GM12878 (cell line): ENCODE measurements around the gene MEIOC. TPM values are rescaled to one million over a fixed set of nuclear protein-coding genes. Genes with fewer than 3 reads are reported as not detected.

Experiments used
- ATAC-seq: fragments of 200-7000 bp; cut with Tn5 transposase; 3 replicates; pipeline ENCODE4 v1.9.1; 2020; ENCODE audit warnings: mild to moderate bottlenecking, moderate library complexity
- BruUV-seq: library from RNA; stranded (reverse); fragments of 400-500 nt; replicated peaks from 2 replicates; lab custom pipeline; 2021; lab: Mats Ljungman, UMichigan
- CTCF ChIA-PET: fragments of 300-600 bp; sonication (Branson Sonifier 250); formaldehyde crosslinking; extraction: SDS; loops from one replicate; lab custom pipeline; 2021; ENCODE audit warnings: inconsistent platforms; lab: Yijun Ruan, JAX
- POLR2A ChIA-PET: fragments of 350-600 bp; formaldehyde crosslinking; extraction: SDS; loops from one replicate; lab custom pipeline; 2021; ENCODE audit warnings: inconsistent platforms; lab: Charles Lee
- RAD21 ChIA-PET: fragments of 300-600 bp; sonication (Branson Sonifier 250); formaldehyde crosslinking; loops from one replicate; lab custom pipeline; 2023; ENCODE audit warnings: antibody characterized with exemption; ENCODE audit not compliant: unreplicated experiment; lab: Charles Lee
- SMC1A ChIA-PET: fragments of 300-600 bp; sonication (Branson Sonifier 250); formaldehyde crosslinking; loops from one replicate; lab custom pipeline; 2023; ENCODE audit not compliant: unreplicated experiment, uncharacterized antibody; lab: Charles Lee
- DNase-seq: peaks from one replicate; pipeline ENCODE4 v3.0.0-alpha.2; 2011; ENCODE audit warnings: low read depth, low spot score
- FAIRE-seq: peaks from 3 replicates; lab custom pipeline; 2011; peaks lifted over from hg19 to GRCh38; lab: Jason Lieb, UNC
- H2AFZ ChIP-seq: 2 replicates; pipeline ENCODE4 v1.6.0; 2011; ENCODE audit warnings: low read depth, low read length, control low read depth; ENCODE audit not compliant: control insufficient read depth
- H3K27ac ChIP-seq: 2 replicates; pipeline ENCODE4 v1.5.1; 2011; ENCODE audit warnings: control low read depth; ENCODE audit not compliant: control insufficient read depth, insufficient read depth
- H3K27me3 ChIP-seq, 2 experiments: replicated peaks in 1 of 2; 2 replicates each; pipeline versions ENCODE4 v1.6.0 to v1.6.1; 2011; ENCODE audit warnings: low read length in 1 of 2; ENCODE audit not compliant: control insufficient read depth in 2 of 2, insufficient read depth in 2 of 2
- H3K36me3 ChIP-seq, 2 experiments: 2 replicates each; pipeline ENCODE4 v1.5.1; 2011; ENCODE audit warnings: low read length in 1 of 2; ENCODE audit not compliant: control insufficient read depth in 2 of 2, insufficient read depth in 2 of 2
- H3K4me1 ChIP-seq: 2 replicates; pipeline ENCODE4 v1.6.1; 2011; ENCODE audit warnings: mild to moderate bottlenecking, low read length, moderate library complexity, mixed read lengths; ENCODE audit not compliant: control insufficient read depth, insufficient read depth
- H3K4me2 ChIP-seq: 2 replicates; pipeline ENCODE4 v1.6.0; 2011; ENCODE audit warnings: control low read depth; ENCODE audit not compliant: control insufficient read depth, insufficient read depth
- H3K4me3 ChIP-seq: fragments of 200-600 bp; sonication (generic); 2 replicates; pipeline ENCODE4 v1.5.1; 2016
- H3K79me2 ChIP-seq: 2 replicates; pipeline ENCODE4 v1.6.0; 2011; ENCODE audit warnings: low read length; ENCODE audit not compliant: control insufficient read depth, insufficient read depth
- H3K9ac ChIP-seq: 2 replicates; pipeline ENCODE4 v1.8.0; 2011; ENCODE audit warnings: low read length, control low read depth, mixed read lengths; ENCODE audit not compliant: control insufficient read depth, insufficient read depth
- H3K9me3 ChIP-seq: replicated peaks from 3 replicates; pipeline ENCODE4 v1.5.1; 2011; ENCODE audit warnings: mild to moderate bottlenecking, low read length; ENCODE audit not compliant: control insufficient read depth, insufficient read depth
- H4K20me1 ChIP-seq: 2 replicates; pipeline ENCODE4 v1.6.0; 2011; ENCODE audit not compliant: control insufficient read depth, insufficient read depth
- CHD2 ChIP-seq: IDR thresholded peaks from 2 replicates; pipeline ENCODE4 v1.6.1; 2011; ENCODE audit warnings: low read depth, low read length, improper control_type of control experiment, borderline replicate concordance
- CTCF ChIP-seq, 3 experiments: IDR thresholded peaks in 2 of 3; conservative IDR thresholded peaks in 1 of 3; 2 replicates each; pipeline ENCODE4 v1.5.1; 2011; ENCODE audit warnings: low read depth in 3 of 3, low read length in 3 of 3, mild to moderate bottlenecking in 3 of 3, control low read depth in 2 of 3, moderate library complexity in 2 of 3, inconsistent platforms in 1 of 3, mixed read lengths in 1 of 3; ENCODE audit not compliant: control insufficient read depth in 2 of 3, insufficient read depth in 1 of 3; ENCODE audit errors: extremely low read depth in 1 of 3
- EGR1 ChIP-seq, 2 experiments: IDR thresholded peaks; 1 replicate in 1 of 2; 2 replicates in 1 of 2; pipeline ENCODE4 v1.6.1; 2011 to 2012; ENCODE audit warnings: low read depth in 2 of 2, low read length in 2 of 2, borderline replicate concordance in 1 of 2, mild to moderate bottlenecking in 1 of 2, moderate library complexity in 1 of 2
- ESRRA ChIP-seq: IDR thresholded peaks from 2 replicates; pipeline ENCODE4 v1.6.1; 2012; ENCODE audit warnings: mild to moderate bottlenecking, low read length, improper control_type of control experiment
- GABPA ChIP-seq: IDR thresholded peaks from 2 replicates; pipeline ENCODE4 v1.6.1; 2014; ENCODE audit warnings: antibody characterized with exemption, low read depth, mild to moderate bottlenecking, inconsistent platforms
- HCFC1 ChIP-seq: fragments of 150-350 bp; IDR thresholded peaks from 2 replicates; pipeline ENCODE4 v1.6.1; 2014; ENCODE audit warnings: low read length
- HDGF ChIP-seq: fragments of 450-650 bp; IDR thresholded peaks from 2 replicates; pipeline ENCODE4 v1.6.1; 2016; ENCODE audit warnings: antibody characterized with exemption
- IKZF2 ChIP-seq, 2 experiments: fragments of 450-650 bp; IDR thresholded peaks; 2 replicates each; pipeline ENCODE4 v1.6.1; 2017; ENCODE audit warnings: mild to moderate bottlenecking in 2 of 2, moderate library complexity in 2 of 2
- JUNB ChIP-seq: IDR thresholded peaks from 2 replicates; pipeline ENCODE4 v1.6.1; 2016; ENCODE audit warnings: antibody characterized with exemption, mild to moderate bottlenecking
- MTA3 ChIP-seq: IDR thresholded peaks from 2 replicates; pipeline ENCODE4 v1.6.1; 2012; ENCODE audit warnings: low read length, inconsistent platforms, borderline replicate concordance
- RAD21 ChIP-seq: IDR thresholded peaks from 2 replicates; pipeline ENCODE4 v1.6.1; 2011; ENCODE audit warnings: mild to moderate bottlenecking, low read depth, low read length, moderate library complexity; ENCODE audit not compliant: insufficient read depth
- RELA ChIP-seq: fragments of 450-650 bp; IDR thresholded peaks from 2 replicates; pipeline ENCODE4 v1.8.0; 2014; ENCODE audit warnings: borderline replicate concordance; ENCODE audit not compliant: partially characterized antibody
- WGBS: methylation state at CpG from one replicate; pipeline ENCODE4 v1.1.6; 2016; ENCODE audit warnings: low lambda C conversion rate; ENCODE audit not compliant: insufficient replicate concordance, insufficient coverage; ENCODE audit errors: missing lambda C conversion rate; 5-methylcytosine and 5-hydroxymethylcytosine counted together
- in situ Hi-C: fragments of 300-500 bp; cut with MboI; formaldehyde crosslinking; loops from 9 replicates; pipeline ENCODE4 v1.14.3; 2018; ENCODE audit warnings: mixed read lengths
- intact Hi-C: fragments of 100-400 bp; cut with micrococcal nuclease; formaldehyde crosslinking; loops from one replicate; pipeline ENCODE4 v1.14.2; 2022; ENCODE audit not compliant: unreplicated experiment
- polyA plus RNA-seq, 11 experiments: library from polyadenylated mRNA; depleted of rRNA in 4 of 11; unstranded in 6 of 11; stranded (reverse) in 5 of 11; fragments of >200 nt; fragmentation: Nextera tagmentation in 4 of 11; fragmentation: Illumina TruSeq in 1 of 11; extraction: Ambion mirVana in 4 of 11; extraction: Trizol in 1 of 11; gene quantifications; 1 replicate in 1 of 11; 2 replicates in 10 of 11; pipeline versions ENCODE4 v1.2.1 to v1.2.3, GENCODE V29; 2011 to 2016; ENCODE audit warnings: inconsistent platforms in 2 of 11, missing spikeins in 2 of 11, low read depth in 1 of 11
- total RNA-seq, 4 experiments: library from RNA; depleted of rRNA in 3 of 4; stranded (reverse); fragments of >200 nt in 3 of 4; fragmentation: Illumina TruSeq in 1 of 4; extraction: Trizol in 1 of 4; gene quantifications; 2 replicates each; pipeline versions ENCODE4 v1.2.1 to v1.2.3, GENCODE V29; 2013 to 2021
- TF ChIP-seq, protein P1 (sequence below): fragments of 450-650 bp; IDR thresholded peaks from 2 replicates; pipeline ENCODE4 v1.6.1; 2017; ENCODE audit warnings: mild to moderate bottlenecking, moderate library complexity
- TF ChIP-seq, protein P2 (sequence below): fragments of 450-650 bp; IDR thresholded peaks from 2 replicates; pipeline ENCODE4 v1.6.1; 2018; ENCODE audit warnings: mild to moderate bottlenecking, low read depth, moderate library complexity; ENCODE audit not compliant: partially characterized antibody

Gene MEIOC
- total and polyA plus RNA-seq, 10 of the 15 experiments (the other 5 are each of a cell fraction or from before 2014, with no cell fraction given), result 0.01 to 0.48 (median 0.12) TPM; not detected in 4

- Histone ChIP-seq H3K9me3 (no peaks in the 10 kb centered on the region), H3K9ac (peak within 1 kb of the TSS; percentile 89), H4K20me1 (no peaks in the 10 kb centered on the region), H3K4me1 (peaks cover 3% of the 10 kb centered on the region; the same call in 1 of the 2 replicates), H3K27ac (peak within 1 kb of the TSS; percentile 69), H2AFZ (peak within 1 kb of the TSS; percentile 96), H3K36me3 (no peaks in the 10 kb centered on the region), H3K79me2 (peaks cover 18% of the 10 kb centered on the region), H3K4me3 (peak within 1 kb of the TSS; percentile 96), H3K4me2 (peak within 1 kb of the TSS; percentile 87), H3K27me3 (no peaks in the 10 kb centered on the region)
- BruUV-seq, result TSS peak; percentile 98
- ChIA-PET SMC1A (interaction anchor here (0.9 kb wide), 1 partner anchor 19 kb away, joined by 3 read pairs; the partner anchor contains the start of gene DBF4B), POLR2A (interaction anchor here (0.6 to 2.6 kb wide), 3 partner anchors 18 to 209 kb away, joined by 3 to 10 read pairs (median 3); partner anchors contain the start of genes DBF4B and EFTUD2), RAD21 (no interaction called here), CTCF (interaction anchor here (0.5 to 2.5 kb wide), 11 partner anchors 8 to 566 kb away, joined by 3 to 28 read pairs (median 3); partner anchors contain the start of genes DBF4B and HDAC5)
- DNase-seq (peak; percentile 75), ATAC-seq (peak; percentile 97), FAIRE-seq (peak; percentile 94)
- in situ Hi-C loops, result no loop called here
- WGBS, result under 1% methylated on average over 51 of the region's 51 CpGs
- intact Hi-C loops, result no loop called here
- TF ChIP-seq CTCF (IDR thresholded peaks at IDR 0.05 in 2 of 3, conservative IDR thresholded peaks at IDR 0.05 in 1 of 3; ENCODE audit: control insufficient read depth in 2 of 3, extremely low read depth in 1 of 3, insufficient read depth in 1 of 3, low read depth in 3 of 3, low read length in 3 of 3) (no peak), MTA3 (no peak), HCFC1 (peak; percentile 71), GABPA (no peak), ESRRA (0 out of 2 replicates have a peak, but pooled peaks have one; percentile 29), RAD21 (no peak), JUNB (no peak), IKZF2 (IDR thresholded peaks at IDR 0.05) (no peak), RELA (peak; percentile 36), CHD2 (peak; percentile 66; the same call in 1 of the 2 replicates), HDGF (0 out of 2 replicates have a peak, but pooled peaks have one; percentile 15), EGR1 (IDR thresholded peaks at IDR 0.05; ENCODE audit: borderline replicate concordance in 1 of 2, low read depth in 2 of 2, low read length in 2 of 2) (no peak)
- TF ChIP-seq, protein P1, sequence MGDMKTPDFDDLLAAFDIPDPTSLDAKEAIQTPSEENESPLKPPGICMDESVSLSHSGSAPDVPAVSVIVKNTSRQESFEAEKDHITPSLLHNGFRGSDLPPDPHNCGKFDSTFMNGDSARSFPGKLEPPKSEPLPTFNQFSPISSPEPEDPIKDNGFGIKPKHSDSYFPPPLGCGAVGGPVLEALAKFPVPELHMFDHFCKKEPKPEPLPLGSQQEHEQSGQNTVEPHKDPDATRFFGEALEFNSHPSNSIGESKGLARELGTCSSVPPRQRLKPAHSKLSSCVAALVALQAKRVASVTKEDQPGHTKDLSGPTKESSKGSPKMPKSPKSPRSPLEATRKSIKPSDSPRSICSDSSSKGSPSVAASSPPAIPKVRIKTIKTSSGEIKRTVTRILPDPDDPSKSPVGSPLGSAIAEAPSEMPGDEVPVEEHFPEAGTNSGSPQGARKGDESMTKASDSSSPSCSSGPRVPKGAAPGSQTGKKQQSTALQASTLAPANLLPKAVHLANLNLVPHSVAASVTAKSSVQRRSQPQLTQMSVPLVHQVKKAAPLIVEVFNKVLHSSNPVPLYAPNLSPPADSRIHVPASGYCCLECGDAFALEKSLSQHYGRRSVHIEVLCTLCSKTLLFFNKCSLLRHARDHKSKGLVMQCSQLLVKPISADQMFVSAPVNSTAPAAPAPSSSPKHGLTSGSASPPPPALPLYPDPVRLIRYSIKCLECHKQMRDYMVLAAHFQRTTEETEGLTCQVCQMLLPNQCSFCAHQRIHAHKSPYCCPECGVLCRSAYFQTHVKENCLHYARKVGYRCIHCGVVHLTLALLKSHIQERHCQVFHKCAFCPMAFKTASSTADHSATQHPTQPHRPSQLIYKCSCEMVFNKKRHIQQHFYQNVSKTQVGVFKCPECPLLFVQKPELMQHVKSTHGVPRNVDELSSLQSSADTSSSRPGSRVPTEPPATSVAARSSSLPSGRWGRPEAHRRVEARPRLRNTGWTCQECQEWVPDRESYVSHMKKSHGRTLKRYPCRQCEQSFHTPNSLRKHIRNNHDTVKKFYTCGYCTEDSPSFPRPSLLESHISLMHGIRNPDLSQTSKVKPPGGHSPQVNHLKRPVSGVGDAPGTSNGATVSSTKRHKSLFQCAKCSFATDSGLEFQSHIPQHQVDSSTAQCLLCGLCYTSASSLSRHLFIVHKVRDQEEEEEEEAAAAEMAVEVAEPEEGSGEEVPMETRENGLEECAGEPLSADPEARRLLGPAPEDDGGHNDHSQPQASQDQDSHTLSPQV, result no peak
- TF ChIP-seq, protein P2, sequence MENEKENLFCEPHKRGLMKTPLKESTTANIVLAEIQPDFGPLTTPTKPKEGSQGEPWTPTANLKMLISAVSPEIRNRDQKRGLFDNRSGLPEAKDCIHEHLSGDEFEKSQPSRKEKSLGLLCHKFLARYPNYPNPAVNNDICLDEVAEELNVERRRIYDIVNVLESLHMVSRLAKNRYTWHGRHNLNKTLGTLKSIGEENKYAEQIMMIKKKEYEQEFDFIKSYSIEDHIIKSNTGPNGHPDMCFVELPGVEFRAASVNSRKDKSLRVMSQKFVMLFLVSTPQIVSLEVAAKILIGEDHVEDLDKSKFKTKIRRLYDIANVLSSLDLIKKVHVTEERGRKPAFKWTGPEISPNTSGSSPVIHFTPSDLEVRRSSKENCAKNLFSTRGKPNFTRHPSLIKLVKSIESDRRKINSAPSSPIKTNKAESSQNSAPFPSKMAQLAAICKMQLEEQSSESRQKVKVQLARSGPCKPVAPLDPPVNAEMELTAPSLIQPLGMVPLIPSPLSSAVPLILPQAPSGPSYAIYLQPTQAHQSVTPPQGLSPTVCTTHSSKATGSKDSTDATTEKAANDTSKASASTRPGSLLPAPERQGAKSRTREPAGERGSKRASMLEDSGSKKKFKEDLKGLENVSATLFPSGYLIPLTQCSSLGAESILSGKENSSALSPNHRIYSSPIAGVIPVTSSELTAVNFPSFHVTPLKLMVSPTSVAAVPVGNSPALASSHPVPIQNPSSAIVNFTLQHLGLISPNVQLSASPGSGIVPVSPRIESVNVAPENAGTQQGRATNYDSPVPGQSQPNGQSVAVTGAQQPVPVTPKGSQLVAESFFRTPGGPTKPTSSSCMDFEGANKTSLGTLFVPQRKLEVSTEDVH, result no peak
Observed at GRCh38 chr17:44689477-44690217, 33.4 kb downstream of the MEIOC start, which contains the start of gene CCDC43. TSS of gene CCDC43 (minus strand) at chr17:44689776. CDS start at chr17:44689753, 23 bp downstream.
